Pancreas (tissue), 10 donors: ENCODE results near the gene SH3RF2. TPM values are rescaled to one million over a fixed set of nuclear protein-coding genes. Genes with fewer than 3 reads are reported as not detected.

Experiments
- ATAC-seq, 4 donors: fragments of 200-7000 bp; cut with Tn5 transposase; one replicate each; pipeline versions ENCODE4 v1.8.0 to v1.9.1; 2020; ENCODE audit warnings: mild to moderate bottlenecking in 4 of 4, moderate library complexity in 4 of 4
- DNase-seq, 6 donors: peaks; one replicate each; pipeline ENCODE4 v3.0.0-alpha.2; 2020
- FAIRE-seq: peaks from 2 replicates; lab custom pipeline; 2012; peaks lifted over from hg19 to GRCh38; lab: Jason Lieb, UNC
- H3K27ac ChIP-seq, 4 donors: fragments of 200-600 bp; sonication (generic); 1 replicate in 3 of 4; 2 replicates in 1 of 4; pipeline versions ENCODE4 v1.5.0 to v1.8.0; 2020
- H3K27me3 ChIP-seq, 4 donors: fragments of 200-600 bp; one replicate each; pipeline ENCODE4 v1.8.0; 2021
- H3K36me3 ChIP-seq, 3 donors: fragments of 200-600 bp; sonication (generic) in 1 of 3; one replicate each; pipeline versions ENCODE4 v1.5.0 to v1.8.0; 2020 to 2021
- H3K4me1 ChIP-seq, 3 donors: fragments of 200-600 bp; one replicate each; pipeline ENCODE4 v1.8.0; 2021
- H3K4me3 ChIP-seq, 4 donors: fragments of 200-600 bp; sonication (generic) in 2 of 4; one replicate each; pipeline versions ENCODE4 v1.5.0 to v1.8.0; 2020 to 2021
- H3K9me3 ChIP-seq, 4 donors: fragments of 200-600 bp; one replicate each; pipeline ENCODE4 v1.8.0; 2021
- CTCF ChIP-seq, 4 donors: fragments of 200-600 bp; sonication (generic) in 3 of 4; IDR thresholded peaks; one replicate each; pipeline versions ENCODE4 v1.5.0 to v1.8.0; 2021; ENCODE audit warnings: antibody characterized with exemption in 4 of 4
- WGBS, 2 donors: extraction: QIAGEN DNeasy Blood & Tissue Kit; methylation state at CpG; one replicate each; pipeline ENCODE4 v1.1.7; 2013; 5-methylcytosine and 5-hydroxymethylcytosine counted together
- intact Hi-C, 3 donors: fragments of 100-400 bp; cut with DNase I; formaldehyde crosslinking; loops; one replicate each; pipeline versions ENCODE4 v1.11.1 to v1.14.2; 2022
- polyA plus RNA-seq, 2 donors: library from polyadenylated mRNA; stranded (reverse); fragments of 200-250 nt; gene quantifications; one replicate each; pipeline ENCODE4 v1.2.3, GENCODE V29; 2013
- total RNA-seq, 6 donors: library from RNA; stranded (reverse); fragmentation: NEBNext Ultra II Directional in 4 of 6; extraction: Animal tissue kit (Norgen Biotek cat#: 25700) in 4 of 6; gene quantifications; one replicate each; pipeline versions ENCODE4 v1.2.1 to v1.2.4, GENCODE V29; 2021 to 2023
- donor health status: healthy with polysubstance abuse.
- donor health status: DM: no; HTN: no; CAD: no; lungs with moderate emphysema.
- donor health status: DM: no; HTN: no; CAD: no.
- donor health status: control.
- donor health status: control.
- donor health status: Bipolar disorder and iron deficiency.
- donor health status: DM: yes; HTN: yes; CAD: no.
- donor health status: DM: no; HTN: no; CAD: no.
- donor health status: DM: no; HTN: no; CAD: no.
- donor health status: DM: yes; HTN: yes; CAD: no.

SH3RF2 gene
- total and polyA plus RNA-seq, 8 donors: 6.3 to 22.4 (median 12.8) TPM

- H3K36me3 ChIP-seq: no peaks in the 10 kb centered on the region
- TF ChIP-seq CTCF (IDR thresholded peaks at IDR 0.05): no peak
- no peaks in the 10 kb centered on the region for H3K9me3 ChIP-seq
- ATAC-seq: no peak
- FAIRE-seq: no peak
- no peak overlapping the region for H3K4me3 ChIP-seq
- no peak overlapping the region for H3K27ac ChIP-seq
- H3K27me3 ChIP-seq: no peaks in the 10 kb centered on the region
- DNase-seq: no peak
- intact Hi-C loops: no loop called here
- H3K4me1 ChIP-seq: no peaks in the 10 kb centered on the region
Measured at GRCh38 chr5:145898171-145898570, 38.2 kb upstream of the SH3RF2 start.

- intact Hi-C loops: loop anchor here in 1 of 3 donors (10.0 kb wide), 1 partner anchor 142 kb away; no protein-coding TSS in a partner anchor
- FAIRE-seq (no peak), ATAC-seq (no peak), DNase-seq (no peak)
- H3K9me3 ChIP-seq: no peaks in the 10 kb centered on the region
- TF ChIP-seq CTCF (IDR thresholded peaks at IDR 0.05): no peak
- WGBS, 2 donors: 91 to 96% methylated on average over 1 of the region's 1 CpG
- no peak overlapping the region for H3K27ac ChIP-seq
- H3K36me3 ChIP-seq: no peaks in the 10 kb centered on the region
- no peak overlapping the region for H3K4me3 ChIP-seq
- H3K27me3 ChIP-seq: no peaks in the 10 kb centered on the region
- H3K4me1 ChIP-seq: no peaks in the 10 kb centered on the region
Measured at GRCh38 chr5:145902421-145902820, 34.0 kb upstream of the SH3RF2 start.

GRCh38 chr5:145903113-145903512 lies 33.3 kb upstream of the SH3RF2 start:
- FAIRE-seq: no peak

GRCh38 chr5:145903867-145904266 lies 32.5 kb upstream of the SH3RF2 start:
- Histone ChIP-seq H3K36me3 (no peaks in the 10 kb centered on the region), H3K27me3 (no peaks in the 10 kb centered on the region), H3K4me1 (no peaks in the 10 kb centered on the region), H3K4me3 (no peak overlapping the region), H3K9me3 (no peaks in the 10 kb centered on the region), H3K27ac (no peak overlapping the region)
- 88 to 97% methylated on average over 3 of the region's 3 CpGs for WGBS, 2 donors
- intact Hi-C loops: loop anchor here in 1 of 3 donors (10.0 kb wide), 1 partner anchor 141 kb away; no protein-coding TSS in a partner anchor
- FAIRE-seq (no peak), ATAC-seq (peak in 1 of 4 donors; percentile 38), DNase-seq (no peak)
- TF ChIP-seq CTCF (IDR thresholded peaks at IDR 0.05): no peak

More at GRCh38 chr5:145903113-145903512, 33.3 kb upstream of the SH3RF2 start:
- ATAC-seq: no peak
- intact Hi-C loops: loop anchor here in 1 of 3 donors (10.0 kb wide), 1 partner anchor 142 kb away; no protein-coding TSS in a partner anchor
- Histone ChIP-seq H3K9me3 (no peaks in the 10 kb centered on the region), H3K27ac (no peak overlapping the region), H3K36me3 (no peaks in the 10 kb centered on the region), H3K27me3 (no peaks in the 10 kb centered on the region), H3K4me1 (no peaks in the 10 kb centered on the region), H3K4me3 (no peak overlapping the region)
- TF ChIP-seq CTCF (IDR thresholded peaks at IDR 0.05): peak in 2 of 4 donors; percentile 14 to 20
- no peak for DNase-seq
- WGBS, 2 donors: 84 to 90% methylated on average over 3 of the region's 3 CpGs

- WGBS, 2 donors: 69 to 73% methylated on average over 5 of the region's 5 CpGs
- no peaks in the 10 kb centered on the region for H3K4me1 ChIP-seq
- no peak overlapping the region for H3K27ac ChIP-seq
- no peaks in the 10 kb centered on the region for H3K36me3 ChIP-seq
- DNase-seq (no peak), ATAC-seq (no peak), FAIRE-seq (no peak)
- intact Hi-C loops: loop anchor here in 1 of 3 donors (10.0 kb wide), 1 partner anchor 140 kb away; no protein-coding TSS in a partner anchor
- H3K9me3 ChIP-seq: no peaks in the 10 kb centered on the region
- no peak for TF ChIP-seq CTCF (IDR thresholded peaks at IDR 0.05)
- H3K27me3 ChIP-seq: no peaks in the 10 kb centered on the region
- H3K4me3 ChIP-seq: no peak overlapping the region
Measured at GRCh38 chr5:145904743-145905142, 31.6 kb upstream of the SH3RF2 start.
